ENCODE data around the gene TNFSF18.

Gene TNFSF18

DNA sequence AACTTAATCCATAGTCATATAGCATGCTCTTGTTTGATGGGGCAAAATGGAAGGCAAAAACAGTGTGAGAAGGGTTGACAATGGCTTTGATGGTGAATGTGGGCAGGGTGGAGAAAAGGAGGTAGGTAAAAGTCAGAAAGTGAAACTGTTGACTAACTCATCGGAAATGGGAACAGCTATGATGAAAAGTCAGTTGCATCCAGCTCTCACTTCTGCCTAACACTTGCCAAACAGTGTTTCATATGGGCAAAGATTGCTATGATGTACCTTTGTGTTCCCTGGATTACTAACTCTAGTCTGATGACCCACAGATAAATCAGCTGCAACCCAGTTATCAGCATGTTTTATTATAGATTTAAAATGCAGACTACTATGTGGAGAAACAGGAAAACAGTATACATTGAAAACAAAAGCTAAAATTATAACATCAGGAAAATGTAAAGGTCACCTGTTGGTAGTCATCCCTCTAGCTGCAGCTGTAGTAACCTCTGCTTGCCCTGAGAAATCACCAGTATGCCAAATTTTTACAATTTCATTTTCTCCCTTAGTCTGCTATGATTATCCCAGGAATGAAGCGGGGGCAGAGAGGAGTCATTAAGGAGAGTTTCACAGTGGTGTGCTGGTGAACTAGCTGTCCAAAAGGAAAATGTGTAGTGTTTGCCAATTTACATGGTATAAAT is 11.7 kb downstream of the TNFSF18 start:
- no peak for DNase-seq

DNA sequence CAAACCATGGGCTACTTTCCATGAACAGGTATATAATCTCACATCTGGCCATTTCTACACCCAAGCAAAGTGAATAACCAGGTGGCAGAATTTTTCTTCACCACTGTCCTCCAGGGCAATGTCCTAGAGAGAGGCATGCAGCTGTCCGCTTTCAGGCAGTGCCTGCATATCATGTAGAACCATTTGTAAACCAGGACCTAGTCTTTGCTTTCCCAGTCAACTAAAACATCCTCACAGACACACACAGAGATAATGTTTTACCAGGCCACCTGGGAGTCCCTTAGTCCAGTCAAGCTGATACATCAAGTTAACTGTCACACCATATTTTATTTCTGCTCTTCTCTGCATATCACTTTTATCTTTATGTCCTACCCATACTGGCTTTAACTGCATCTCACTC is 26.2 kb downstream of the TNFSF18 start:
- no peak for DNase-seq

DNA sequence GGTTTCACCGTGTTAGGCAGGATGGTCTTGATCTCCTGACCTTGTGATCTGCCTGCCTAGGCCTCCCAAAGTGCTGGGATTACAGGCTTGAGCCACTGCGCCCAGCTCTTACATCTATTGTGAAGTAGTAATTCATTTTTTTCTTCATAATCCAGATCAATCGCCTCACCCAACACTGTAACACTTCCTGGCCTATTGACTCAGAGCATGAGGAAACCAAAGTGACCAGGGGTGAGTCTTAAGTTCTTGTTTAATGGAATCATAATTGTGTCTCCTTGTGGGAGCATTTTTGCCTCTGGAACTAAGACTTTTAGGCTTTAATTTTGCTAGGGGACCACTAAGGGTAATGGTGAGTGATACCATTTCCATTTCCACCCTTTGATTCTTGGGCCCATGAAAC is 27.4 kb downstream of the TNFSF18 start:
- DNase-seq = no peak

DNA sequence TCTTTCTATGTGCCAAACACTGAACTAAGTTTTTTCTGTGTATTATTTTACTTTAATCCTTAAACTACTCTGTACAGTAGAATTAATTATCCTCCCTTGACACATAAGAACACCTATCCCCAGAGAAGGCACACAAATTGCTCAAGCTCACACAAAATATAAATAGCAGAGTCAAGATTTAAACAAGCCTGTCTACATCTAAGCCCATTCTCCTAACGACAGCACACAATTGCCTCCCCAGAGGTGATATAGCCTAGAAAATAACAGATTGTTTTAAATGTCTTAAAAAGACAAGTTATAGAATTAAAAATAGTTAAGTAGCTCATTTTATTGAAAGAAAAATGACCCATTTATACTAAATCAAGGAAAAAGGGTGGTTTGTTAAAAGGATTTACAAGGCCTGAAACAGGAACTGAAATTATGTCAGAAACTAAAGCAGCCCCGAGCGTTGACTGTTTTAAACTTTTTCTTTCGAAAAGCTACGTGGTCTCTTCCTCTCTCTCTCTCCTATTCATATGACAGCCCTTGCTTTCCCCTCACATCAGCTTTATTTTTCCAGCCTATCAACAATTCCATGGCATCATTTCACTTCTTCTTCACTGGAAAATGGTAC is 30.5 kb downstream of the TNFSF18 start:
- no peak for DNase-seq

DNA sequence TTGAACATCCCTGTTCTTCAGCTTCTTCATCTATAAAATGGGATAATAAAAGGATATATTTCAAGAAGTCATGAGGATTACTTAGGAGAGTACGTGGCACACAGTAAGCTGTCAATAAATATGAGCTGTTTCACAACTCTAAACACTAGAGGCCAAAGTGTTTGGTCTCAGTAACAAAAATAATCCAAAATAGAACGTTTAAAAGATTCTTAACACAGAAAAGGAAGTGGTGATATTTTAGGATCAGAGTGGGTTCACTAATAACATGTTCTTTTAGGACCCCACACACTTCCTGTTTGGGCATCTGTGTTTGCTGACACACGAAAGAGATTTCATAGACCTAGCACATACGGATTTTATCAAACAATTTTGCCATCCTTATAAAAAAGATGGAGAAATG is 32.9 kb downstream of the TNFSF18 start:
- no peak for DNase-seq

DNA sequence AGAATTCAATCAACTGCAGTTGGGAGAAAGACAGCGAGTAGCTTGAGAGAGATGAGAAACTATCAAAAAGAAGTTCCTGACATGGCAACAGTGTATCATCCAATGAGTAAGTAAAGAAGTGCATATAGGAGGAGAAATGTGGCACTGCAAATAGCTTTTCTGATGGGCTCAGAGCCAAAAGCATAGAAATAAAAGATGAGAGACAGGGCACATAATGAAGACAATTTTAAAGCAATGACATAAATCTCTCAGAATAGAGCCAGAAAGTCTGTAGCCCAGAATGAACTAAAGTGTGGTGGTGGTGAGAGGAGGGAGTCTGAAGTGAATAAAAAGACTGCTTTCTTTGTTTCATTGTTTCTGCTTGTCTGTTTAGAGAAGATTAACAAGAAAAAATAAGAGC is 34.3 kb downstream of the TNFSF18 start:
- no peak for DNase-seq

DNA sequence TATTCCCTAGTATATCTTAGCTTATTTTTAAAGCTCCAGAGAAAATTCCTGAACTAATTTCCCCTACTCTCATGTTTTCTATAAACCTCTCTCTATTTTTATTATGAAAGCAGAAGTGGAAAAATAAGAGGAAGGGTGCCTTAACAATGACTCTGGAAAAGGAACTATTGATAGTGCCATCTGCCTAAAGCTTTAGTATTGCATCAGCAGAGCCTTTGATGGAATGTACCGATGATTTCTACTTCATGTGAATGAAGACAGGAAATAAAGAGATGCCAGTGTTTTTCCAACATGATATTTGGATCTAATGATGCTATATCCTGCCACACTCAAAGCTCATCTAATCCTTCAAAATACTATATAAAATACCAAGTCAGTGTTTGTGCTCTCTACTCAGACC is 35.1 kb downstream of the TNFSF18 start:
- no peak for DNase-seq

DNA sequence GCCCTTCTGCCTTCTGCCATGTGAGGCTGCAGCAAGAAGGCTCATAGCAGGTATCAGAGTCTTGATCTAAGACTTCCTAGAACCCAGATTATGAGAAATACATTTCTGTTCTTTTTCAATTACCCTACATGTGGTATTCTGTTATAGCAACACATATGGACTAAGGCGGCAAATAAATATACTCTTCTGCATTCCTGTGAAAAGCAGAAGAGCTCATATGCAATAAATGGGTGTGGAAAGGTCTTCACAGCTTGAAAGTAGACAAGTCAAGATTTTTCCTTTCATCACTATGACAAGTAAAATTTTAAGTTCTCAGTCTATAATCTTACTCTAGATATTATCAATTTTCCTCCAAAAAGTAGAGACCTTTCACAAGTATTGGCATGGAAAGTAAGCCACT is 36.6 kb downstream of the TNFSF18 start:
- DNase-seq = no peak

DNA sequence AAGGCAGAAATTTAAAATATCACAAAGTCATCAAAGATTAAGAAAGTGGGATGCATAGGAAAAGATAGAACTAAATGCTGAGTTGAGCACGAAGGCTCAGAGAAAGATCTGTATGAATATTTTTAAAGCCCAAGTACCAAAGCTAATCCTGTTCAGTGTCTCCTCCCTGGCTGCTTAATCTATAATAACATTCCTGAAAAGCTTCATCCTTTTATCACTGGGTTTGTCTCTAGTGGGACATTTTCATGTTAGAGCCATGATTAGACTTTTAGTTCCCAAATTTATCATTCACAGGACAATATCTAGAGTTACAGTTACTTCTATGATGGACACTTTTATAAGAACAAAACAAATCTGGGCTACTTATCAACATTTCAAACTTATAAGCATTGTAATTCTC is 38.6 kb downstream of the TNFSF18 start:
- DNase-seq = no peak

DNA sequence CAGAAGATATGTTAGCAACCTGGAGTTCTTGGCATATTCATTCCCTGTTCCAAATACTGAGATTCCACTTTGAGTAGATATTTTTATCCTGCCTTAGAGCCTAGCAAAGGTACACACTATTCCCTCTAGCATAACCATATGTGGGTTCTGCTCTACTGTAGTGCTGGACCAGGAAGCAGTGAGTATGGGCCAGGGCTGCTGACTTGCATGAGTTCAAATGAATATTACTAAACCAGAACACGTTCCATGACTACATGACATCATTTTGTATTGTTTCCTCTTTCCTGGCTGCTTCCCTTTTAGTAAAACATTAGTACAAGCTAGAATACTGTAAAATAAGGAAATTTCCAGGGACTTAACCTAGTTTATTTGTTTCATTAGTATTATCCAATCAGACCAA is 41.1 kb downstream of the TNFSF18 start:
- no peak for DNase-seq

DNA sequence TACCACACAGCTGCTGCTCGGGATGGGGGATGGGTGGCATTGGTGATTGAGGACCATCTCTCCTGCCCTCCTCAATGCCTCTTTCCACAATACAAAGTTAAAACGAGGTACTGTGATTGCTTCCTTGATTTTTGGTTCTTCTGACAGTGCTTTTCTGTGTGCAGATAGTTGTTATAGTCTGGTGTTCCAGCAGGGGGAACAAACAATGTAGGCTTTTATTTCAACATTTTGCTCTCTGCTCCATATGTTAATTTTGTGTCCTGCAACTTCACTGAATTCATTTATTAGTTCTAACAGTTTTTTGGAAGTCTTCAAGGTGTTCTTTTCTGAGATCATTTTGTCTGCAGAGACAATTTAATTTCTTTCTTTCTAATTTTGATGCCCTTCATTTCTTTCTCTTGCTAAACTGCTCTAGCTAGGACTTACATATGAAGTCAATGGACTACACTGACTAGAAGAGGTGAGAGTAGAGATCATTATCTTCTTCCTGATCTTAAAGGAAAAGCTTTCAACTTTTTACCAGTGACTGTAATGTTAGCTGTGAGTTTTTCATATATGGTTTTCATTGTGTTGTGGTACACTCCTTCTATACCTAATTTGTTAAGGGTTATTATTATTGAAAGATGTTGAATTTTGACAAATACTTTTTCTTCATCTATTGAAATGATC is 45.4 kb downstream of the TNFSF18 start:
- DNase-seq = no peak

DNA sequence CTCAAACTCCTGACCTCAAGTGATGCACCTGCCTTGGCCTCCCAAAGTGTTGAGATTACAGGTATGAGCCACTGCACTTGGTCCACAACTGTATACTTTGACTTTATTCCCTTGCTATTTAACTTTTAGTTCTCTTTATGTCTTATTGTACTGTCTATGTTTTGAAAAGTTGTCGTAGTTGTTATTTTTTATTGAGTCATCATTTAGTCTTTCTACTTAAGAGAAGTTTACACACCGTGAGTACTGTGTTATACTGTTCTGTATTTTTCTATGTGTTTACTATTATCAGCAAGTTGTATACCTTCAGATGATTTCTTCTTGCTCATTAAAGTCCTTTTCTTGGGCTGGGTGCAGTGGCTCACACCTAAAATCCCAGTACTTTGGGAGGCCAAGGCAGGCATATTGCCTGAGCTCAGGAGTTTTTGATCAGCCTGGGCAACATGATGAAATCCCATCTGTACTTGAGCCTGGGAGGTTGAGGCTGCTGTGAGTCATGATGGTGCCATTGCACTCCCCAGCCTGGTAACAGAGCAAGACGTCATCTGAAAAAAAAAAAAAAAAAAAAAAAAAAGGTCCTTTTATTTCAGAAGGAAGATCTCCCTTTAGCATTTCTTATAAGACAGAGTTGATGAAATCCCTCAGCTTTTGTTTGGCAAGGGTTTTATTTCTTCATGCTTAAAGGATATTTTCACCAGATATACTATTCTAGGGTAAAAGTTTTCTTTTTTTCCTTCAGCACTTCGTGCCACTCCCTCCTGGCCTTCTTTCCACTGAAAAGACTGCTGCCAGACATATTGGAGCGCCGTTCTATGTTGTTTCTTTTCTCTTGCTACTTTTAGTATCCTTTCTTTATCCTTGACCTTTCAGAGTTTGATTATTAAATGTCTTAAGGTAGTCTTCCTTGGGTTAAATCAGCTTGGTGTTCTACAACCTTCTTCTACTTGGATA is 47.6 kb downstream of the TNFSF18 start:
- no peak for DNase-seq

DNA sequence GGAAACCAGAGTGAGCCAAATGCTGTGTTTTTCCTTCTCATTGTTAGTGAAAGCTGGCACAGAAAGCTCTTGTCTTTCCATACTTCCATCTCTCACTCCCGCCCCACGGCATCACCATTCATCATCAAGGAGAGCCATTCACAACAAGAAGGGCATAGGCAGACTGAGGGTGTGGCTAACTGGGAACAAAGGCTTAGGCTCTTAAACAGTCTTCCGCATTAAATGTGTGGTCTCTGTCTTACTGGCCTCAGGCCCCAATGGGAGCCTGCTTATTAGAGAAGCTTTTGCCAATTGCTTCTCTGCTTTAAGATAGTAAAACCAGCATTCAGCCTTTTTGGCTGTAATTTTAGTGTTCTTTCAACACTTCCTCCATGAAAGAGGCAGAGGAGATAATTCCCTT is 51.4 kb downstream of the TNFSF18 start:
- DNase-seq = no peak

DNA sequence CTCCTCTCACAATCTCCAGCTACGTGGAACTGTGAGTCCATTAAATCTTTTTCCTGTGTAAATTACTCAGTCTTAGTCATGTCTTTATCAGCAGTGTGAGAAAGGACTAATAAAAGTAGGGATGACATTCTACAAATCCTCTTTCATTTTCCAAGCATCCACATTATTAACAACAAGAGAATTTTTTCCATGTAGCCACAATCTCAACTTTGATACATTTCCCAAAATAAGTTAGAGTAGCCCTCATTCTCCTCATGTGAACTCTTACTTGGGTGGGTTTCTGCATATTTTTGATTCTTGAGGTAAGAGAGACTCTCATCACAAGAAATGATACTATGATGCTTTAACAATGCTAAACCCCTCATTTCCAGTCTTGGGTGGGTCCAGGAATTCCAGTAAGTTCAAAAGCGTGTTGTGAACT is 52.8 kb downstream of the TNFSF18 start:
- DNase-seq = no peak

DNA sequence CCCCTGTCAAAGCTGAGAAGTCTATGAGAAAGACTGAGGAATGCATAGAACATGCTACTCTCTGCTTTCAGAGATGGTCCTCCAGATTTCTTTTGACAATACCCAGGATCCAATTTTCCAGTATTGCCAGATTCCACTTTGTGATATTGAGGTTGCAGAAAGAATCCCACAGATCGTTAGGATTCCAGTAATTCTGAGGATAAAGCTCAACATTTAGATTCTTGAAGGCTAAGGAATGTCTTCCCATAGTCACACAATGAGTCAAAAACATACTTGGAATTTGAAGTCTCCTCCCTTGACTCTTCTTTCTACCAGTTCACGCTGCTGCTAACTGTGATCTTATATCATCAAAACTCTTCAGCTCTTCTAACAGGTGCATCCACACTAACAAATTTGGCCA is 57.1 kb downstream of the TNFSF18 start:
- no peak for DNase-seq

DNA sequence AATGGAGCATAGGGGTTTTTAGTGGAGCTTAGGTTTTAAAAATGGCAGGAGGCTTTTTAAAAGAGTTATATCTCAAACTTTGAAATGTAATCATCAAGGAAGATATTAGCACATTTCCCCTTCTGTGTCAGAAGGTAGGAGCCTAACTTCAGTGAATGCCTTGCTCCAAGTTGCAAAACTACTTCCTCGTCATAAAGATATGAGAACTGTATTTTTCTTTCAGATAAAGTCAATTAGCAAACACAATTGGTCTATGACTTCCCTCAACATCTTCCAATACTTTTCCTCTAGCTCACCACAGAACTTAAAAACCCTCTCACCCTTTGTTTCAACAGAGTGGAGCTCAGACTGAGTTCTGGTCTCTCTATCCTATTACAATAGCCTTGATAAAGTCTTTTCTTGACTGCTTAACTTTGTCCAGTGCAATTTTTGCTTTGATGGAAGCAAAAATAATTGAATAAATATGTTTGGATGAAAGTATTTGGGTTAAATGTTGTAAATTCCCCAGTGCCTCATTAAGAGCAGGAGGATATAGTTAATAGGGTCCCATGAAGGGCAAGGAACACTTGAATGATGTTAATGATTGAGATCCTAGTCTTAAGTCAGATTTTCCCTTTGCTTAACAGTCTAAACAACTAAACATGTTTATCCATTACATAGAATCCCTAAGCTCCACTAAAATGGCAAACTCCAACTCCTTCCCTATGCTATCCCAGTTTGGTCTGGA is 58.9 kb downstream of the TNFSF18 start:
- no peak for DNase-seq

DNA sequence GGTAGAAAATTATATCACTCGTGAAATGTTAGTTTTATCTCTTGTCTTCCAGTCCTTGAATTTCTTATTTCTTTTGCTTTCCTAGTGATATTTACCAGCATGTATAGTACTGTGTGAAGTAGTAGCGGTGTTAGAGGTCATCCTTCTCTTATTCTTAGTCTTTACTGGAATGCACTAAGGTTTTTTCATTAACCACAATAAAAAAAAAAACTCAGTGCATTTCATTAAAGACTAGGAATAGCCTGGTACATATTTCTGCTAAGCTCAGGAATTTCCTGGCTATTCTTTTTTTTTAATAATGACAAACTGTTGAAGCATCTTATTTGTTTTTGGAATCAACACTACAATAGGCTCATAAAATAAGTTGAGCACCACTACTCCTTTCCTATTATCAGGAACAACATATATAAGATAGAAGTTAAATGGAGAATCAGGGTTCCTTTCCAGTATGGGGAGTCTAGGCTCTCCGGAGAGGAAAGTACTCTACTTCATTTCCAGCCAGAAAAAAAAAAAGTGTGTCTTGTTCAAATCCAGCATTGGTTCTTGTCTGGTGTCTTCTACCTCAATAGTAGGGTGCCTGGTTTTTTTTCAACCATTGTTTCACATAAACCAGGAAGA is 60.0 kb downstream of the TNFSF18 start:
- no peak for DNase-seq

Measured in femur (tissue), 1 donor.